ENCODE results near the gene DISC1.
"Not testable (repeated sequence)": the region's sequence is repeated elsewhere in the genome, so short reads cannot be mapped to it uniquely, and the experiment has no call there.

The DISC1 gene

GRCh38 chr1:231964961-231965360 lies 338.4 kb downstream of the DISC1 start:
- H3K4me3 Mint-ChIP-seq = no peak overlapping the region
- no peaks in the 10 kb centered on the region for H3K27me3 Mint-ChIP-seq
- no peaks in the 10 kb centered on the region for H3K4me1 Mint-ChIP-seq
- H3K36me3 Mint-ChIP-seq = peaks cover 6% of the 10 kb centered on the region
- H3K27ac Mint-ChIP-seq = no peak overlapping the region
- H3K9me3 Mint-ChIP-seq = no peaks in the 10 kb centered on the region
- no peak for ATAC-seq

GRCh38 chr1:231965615-231966014 lies 339.0 kb downstream of the DISC1 start:
- ATAC-seq = no peak
- H3K4me3 Mint-ChIP-seq = no peak overlapping the region
- no peak overlapping the region for H3K27ac Mint-ChIP-seq
- no peaks in the 10 kb centered on the region for H3K27me3 Mint-ChIP-seq
- H3K4me1 Mint-ChIP-seq = no peaks in the 10 kb centered on the region
- H3K36me3 Mint-ChIP-seq = peaks cover 6% of the 10 kb centered on the region
- no peaks in the 10 kb centered on the region for H3K9me3 Mint-ChIP-seq

GRCh38 chr1:231966983-231967382 lies 340.4 kb downstream of the DISC1 start:
- H3K36me3 Mint-ChIP-seq = peaks cover 6% of the 10 kb centered on the region
- H3K27ac Mint-ChIP-seq = no peak overlapping the region

DNA sequence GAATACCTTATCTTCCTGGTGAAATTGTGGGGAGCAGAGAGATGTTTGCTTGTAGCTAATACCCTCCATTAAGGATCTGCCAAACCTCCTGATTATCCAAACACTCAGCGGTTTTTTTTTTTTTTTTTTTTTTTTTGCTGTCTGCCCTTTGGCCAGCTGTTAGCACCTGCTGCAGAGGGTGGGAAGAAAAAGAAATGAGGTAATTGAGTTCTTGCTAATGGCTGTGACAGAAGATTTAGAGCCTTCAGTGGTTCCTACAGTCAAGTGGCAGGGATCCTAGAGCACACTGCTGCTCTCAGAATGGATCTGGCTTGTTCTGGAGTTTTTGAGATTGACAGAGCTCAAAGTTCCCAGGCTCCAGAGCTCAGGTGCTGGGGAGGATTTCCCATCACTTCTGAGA lies 342.5 kb downstream of the DISC1 start:
- Mint-ChIP-seq H3K9me3 (no peaks in the 10 kb centered on the region), H3K27me3 (no peaks in the 10 kb centered on the region), H3K4me3 (no peak overlapping the region), H3K27ac (no peak overlapping the region), H3K36me3 (peaks cover 6% of the 10 kb centered on the region), H3K4me1 (no peaks in the 10 kb centered on the region)
- ATAC-seq = no peak

More at GRCh38 chr1:231966983-231967382, 340.4 kb downstream of the DISC1 start:
- H3K9me3 Mint-ChIP-seq = no peaks in the 10 kb centered on the region
- no peak overlapping the region for H3K4me3 Mint-ChIP-seq
- H3K27me3 Mint-ChIP-seq = no peaks in the 10 kb centered on the region
- no peaks in the 10 kb centered on the region for H3K4me1 Mint-ChIP-seq
- ATAC-seq = no peak

GRCh38 chr1:231969761-231970160 lies 343.2 kb downstream of the DISC1 start:
- not testable (repeated sequence) for ATAC-seq, H3K4me1 Mint-ChIP-seq, H3K4me3 Mint-ChIP-seq

DNA sequence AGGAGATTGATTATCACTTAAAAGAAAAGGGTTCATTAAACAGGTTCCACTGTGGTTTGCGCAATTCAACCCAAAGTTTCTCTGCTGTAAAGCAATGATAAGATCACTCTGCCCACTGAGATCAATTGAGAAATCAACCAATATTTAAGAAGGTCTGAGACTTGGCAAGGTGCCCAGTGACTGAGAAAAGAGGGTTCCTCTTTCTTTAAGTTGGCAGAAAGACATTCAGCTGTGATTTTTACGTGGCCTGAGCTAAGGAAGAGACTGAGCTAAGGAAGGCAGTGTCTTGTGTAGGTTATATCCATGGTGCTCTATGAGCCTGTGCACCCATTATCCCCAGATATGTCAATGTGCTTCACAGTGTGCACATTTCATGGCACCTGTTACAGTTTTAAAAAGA lies 344.1 kb downstream of the DISC1 start:
- Mint-ChIP-seq H3K4me1 (no peaks in the 10 kb centered on the region), H3K27me3 (no peaks in the 10 kb centered on the region), H3K27ac (no peak overlapping the region), H3K9me3 (peaks cover 2% of the 10 kb centered on the region), H3K4me3 (no peak overlapping the region), H3K36me3 (peaks cover 6% of the 10 kb centered on the region)
- no peak for ATAC-seq

More at GRCh38 chr1:231969761-231970160, 343.2 kb downstream of the DISC1 start:
- H3K27me3 Mint-ChIP-seq, H3K9me3 Mint-ChIP-seq, H3K27ac Mint-ChIP-seq, H3K36me3 Mint-ChIP-seq: not testable (repeated sequence)

GRCh38 chr1:231971397-231972110 lies 345.0 kb downstream of the DISC1 start:
- Mint-ChIP-seq H3K9me3 (peaks cover 2% of the 10 kb centered on the region), H3K27me3 (no peaks in the 10 kb centered on the region), H3K4me3 (no peak overlapping the region), H3K4me1 (no peaks in the 10 kb centered on the region), H3K27ac (no peak overlapping the region), H3K36me3 (peaks cover 6% of the 10 kb centered on the region)
- ATAC-seq = no peak

DNA sequence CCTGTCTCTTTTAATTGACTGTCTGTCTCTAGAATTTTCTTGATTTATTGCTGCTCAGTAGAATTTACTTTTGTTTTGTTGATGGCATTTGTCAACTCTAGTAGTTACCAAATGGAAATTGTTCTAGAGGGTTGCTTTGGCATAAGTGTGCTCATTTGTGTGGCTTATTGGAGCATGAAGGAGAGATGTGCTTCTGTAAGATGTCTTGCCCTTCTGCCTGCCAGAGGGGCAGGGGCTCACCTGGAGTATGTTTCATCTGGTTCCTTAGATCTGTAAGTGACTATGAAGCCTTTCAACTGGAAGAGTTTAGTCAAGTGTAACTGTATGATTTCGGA lies 345.5 kb downstream of the DISC1 start:
- no peak overlapping the region for H3K27ac Mint-ChIP-seq
- no peaks in the 10 kb centered on the region for H3K27me3 Mint-ChIP-seq
- H3K4me3 Mint-ChIP-seq = no peak overlapping the region

DNA sequence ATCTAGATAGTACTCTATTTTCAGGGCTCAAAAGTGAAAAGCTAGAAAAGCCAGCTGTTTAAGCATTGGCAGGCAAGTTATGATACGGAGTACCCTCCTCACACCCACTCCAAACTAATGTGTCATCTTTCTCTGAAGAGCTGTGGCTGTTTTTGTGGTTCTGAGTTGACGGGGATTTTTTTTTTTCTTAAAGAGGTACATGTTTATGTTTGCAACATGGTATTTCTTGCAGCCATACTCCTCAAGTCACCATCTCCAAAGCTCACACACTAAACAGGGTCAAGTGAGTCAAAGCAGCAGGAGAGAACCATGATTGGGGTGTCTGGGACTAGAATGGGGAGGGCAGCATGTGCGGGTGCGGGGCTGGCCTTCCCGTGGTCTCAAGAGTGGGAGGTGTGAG lies 347.2 kb downstream of the DISC1 start:
- H3K4me3 Mint-ChIP-seq = no peak overlapping the region
- H3K36me3 Mint-ChIP-seq = peaks cover 10% of the 10 kb centered on the region
- ATAC-seq = no peak
- H3K9me3 Mint-ChIP-seq = peaks cover 7% of the 10 kb centered on the region
- H3K4me1 Mint-ChIP-seq = no peaks in the 10 kb centered on the region
- H3K27ac Mint-ChIP-seq = no peak overlapping the region
- no peaks in the 10 kb centered on the region for H3K27me3 Mint-ChIP-seq

More for the DNA sequence above, 345.5 kb downstream of the DISC1 start:
- H3K4me1 Mint-ChIP-seq = no peaks in the 10 kb centered on the region
- no peak for ATAC-seq
- H3K36me3 Mint-ChIP-seq = peaks cover 6% of the 10 kb centered on the region
- H3K9me3 Mint-ChIP-seq = peaks cover 3% of the 10 kb centered on the region

- no peak overlapping the region for H3K27ac Mint-ChIP-seq
- ATAC-seq = no peak
Measured at GRCh38 chr1:231976231-231976630, 349.6 kb downstream of the DISC1 start.

GRCh38 chr1:231981675-231982074 lies 355.1 kb downstream of the DISC1 start:
- Mint-ChIP-seq H3K27me3 (no peaks in the 10 kb centered on the region), H3K36me3 (peaks cover 10% of the 10 kb centered on the region), H3K27ac (no peak overlapping the region), H3K9me3 (peaks cover 5% of the 10 kb centered on the region), H3K4me1 (no peaks in the 10 kb centered on the region), H3K4me3 (no peak overlapping the region)
- ATAC-seq = no peak

More at GRCh38 chr1:231976231-231976630, 349.6 kb downstream of the DISC1 start:
- Mint-ChIP-seq H3K27me3 (no peaks in the 10 kb centered on the region), H3K4me3 (no peak overlapping the region), H3K36me3 (peaks cover 10% of the 10 kb centered on the region), H3K4me1 (no peaks in the 10 kb centered on the region), H3K9me3 (peaks cover 7% of the 10 kb centered on the region)

- Mint-ChIP-seq H3K4me1 (no peaks in the 10 kb centered on the region), H3K27ac (no peak overlapping the region)
- no peak for ATAC-seq
Measured at GRCh38 chr1:231982871-231983587, 356.4 kb downstream of the DISC1 start.

DNA sequence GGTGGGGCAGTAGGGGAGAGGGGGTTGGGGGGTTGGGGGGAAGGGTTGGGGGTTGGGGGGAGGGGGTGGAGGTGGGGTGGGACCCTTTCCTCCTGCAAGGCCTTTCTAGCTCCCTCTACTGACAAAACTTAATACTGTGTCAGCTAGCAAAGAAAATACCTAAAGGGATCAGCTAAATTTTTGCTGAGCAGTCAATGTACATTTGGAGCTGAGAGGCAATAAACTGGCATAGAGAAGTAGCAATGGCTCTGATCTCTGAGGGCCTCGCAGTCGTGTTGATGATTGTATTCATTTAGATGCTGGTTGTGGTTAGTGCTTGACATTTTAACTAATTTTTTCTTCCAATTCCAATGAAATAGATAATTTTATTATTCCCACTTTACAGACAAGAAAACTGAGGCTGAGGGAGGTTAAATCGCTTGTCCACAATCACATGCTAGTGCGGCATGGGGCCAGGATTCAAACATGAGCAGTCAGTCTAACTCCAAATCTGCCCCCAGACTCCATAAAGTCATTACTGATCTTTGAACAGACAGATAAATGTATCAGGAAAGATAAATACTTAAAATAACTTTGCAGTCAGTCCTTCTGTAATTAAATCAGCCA lies 357.1 kb downstream of the DISC1 start:
- no peaks in the 10 kb centered on the region for H3K9me3 Mint-ChIP-seq

More at GRCh38 chr1:231982871-231983587, 356.4 kb downstream of the DISC1 start:
- peaks cover 1% of the 10 kb centered on the region for H3K36me3 Mint-ChIP-seq
- no peaks in the 10 kb centered on the region for H3K9me3 Mint-ChIP-seq
- H3K4me3 Mint-ChIP-seq = no peak overlapping the region
- H3K27me3 Mint-ChIP-seq = no peaks in the 10 kb centered on the region

GRCh38 chr1:231985296-231986023 lies 358.9 kb downstream of the DISC1 start:
- Mint-ChIP-seq H3K4me3 (no peak overlapping the region), H3K4me1 (no peaks in the 10 kb centered on the region), H3K9me3 (no peaks in the 10 kb centered on the region), H3K27ac (no peak overlapping the region), H3K27me3 (no peaks in the 10 kb centered on the region), H3K36me3 (no peaks in the 10 kb centered on the region)
- ATAC-seq = no peak

More for the DNA sequence above, 357.1 kb downstream of the DISC1 start:
- H3K4me1 Mint-ChIP-seq = no peaks in the 10 kb centered on the region
- no peak overlapping the region for H3K27ac Mint-ChIP-seq
- no peak overlapping the region for H3K4me3 Mint-ChIP-seq
- no peak for ATAC-seq
- no peaks in the 10 kb centered on the region for H3K36me3 Mint-ChIP-seq
- H3K27me3 Mint-ChIP-seq = no peaks in the 10 kb centered on the region

GRCh38 chr1:231986631-231987336 lies 360.2 kb downstream of the DISC1 start:
- Mint-ChIP-seq H3K27ac (no peak overlapping the region), H3K4me1 (no peaks in the 10 kb centered on the region), H3K36me3 (no peaks in the 10 kb centered on the region), H3K27me3 (no peaks in the 10 kb centered on the region), H3K4me3 (no peak overlapping the region), H3K9me3 (no peaks in the 10 kb centered on the region)
- ATAC-seq = no peak
